Activated CD8-positive, alpha-beta memory T cell treated with anti-CD3 and anti-CD28 coated beads, Interleukin-2, amount 50 U/mL, for 48 hours (primary cell): Measurements from ENCODE around the gene NOP53.
"Not testable (repeated sequence)": the region's sequence is repeated elsewhere in the genome, so short reads cannot be mapped to it uniquely, and the experiment has no call there.

Experiments
- DNase-seq: peaks from one replicate; pipeline ENCODE4 v3.0.0-alpha.2; 2020

Gene NOP53

GRCh38 chr19:47718415-47719046 is 26.8 kb upstream of the NOP53 start:
- DNase-seq, result not testable (repeated sequence)

- no peak for DNase-seq
Measured at GRCh38 chr19:47719047-47719859, 26.1 kb upstream of the NOP53 start.

- DNase-seq, result no peak
Measured at GRCh38 chr19:47720669-47721422, 24.5 kb upstream of the NOP53 start.

- no peak for DNase-seq
Measured at GRCh38 chr19:47723581-47723940, 21.8 kb upstream of the NOP53 start.

- DNase-seq, result no peak
Measured at GRCh38 chr19:47725759-47726401, 19.5 kb upstream of the NOP53 start.

GRCh38 chr19:47726467-47726866 is 18.9 kb upstream of the NOP53 start:
- no peak for DNase-seq

GRCh38 chr19:47728295-47728694 is 17.1 kb upstream of the NOP53 start:
- not testable (repeated sequence) for DNase-seq

GRCh38 chr19:47729468-47729798 is 15.9 kb upstream of the NOP53 start:
- no peak for DNase-seq

- DNase-seq, result peak; percentile 84
Measured at GRCh38 chr19:47729799-47730520, 15.4 kb upstream of the NOP53 start.

GRCh38 chr19:47730521-47730889 is 14.8 kb upstream of the NOP53 start:
- no peak for DNase-seq

GRCh38 chr19:47730910-47731309 is 14.4 kb upstream of the NOP53 start:
- DNase-seq, result no peak

GRCh38 chr19:47735131-47735530 is 10.2 kb upstream of the NOP53 start:
- no peak for DNase-seq

GRCh38 chr19:47740866-47741519 is 4.4 kb upstream of the NOP53 start:
- DNase-seq, result no peak

- DNase-seq, result no peak
Measured at GRCh38 chr19:47741544-47742140, 3.7 kb upstream of the NOP53 start.

GRCh38 chr19:47742634-47743033 is 2.7 kb upstream of the NOP53 start:
- no peak for DNase-seq

GRCh38 chr19:47746129-47746528 is 783 bp downstream of the NOP53 start:
- DNase-seq, result not testable (repeated sequence)

- DNase-seq, result no peak
Measured at GRCh38 chr19:47749326-47749725, 4.0 kb downstream of the NOP53 start.

GRCh38 chr19:47750752-47751151 is 5.4 kb downstream of the NOP53 start:
- no peak for DNase-seq

- DNase-seq, result no peak
Measured at GRCh38 chr19:47752440-47753211, 7.3 kb downstream of the NOP53 start.

GRCh38 chr19:47754206-47755064 is 9.1 kb downstream of the NOP53 start:
- DNase-seq, result no peak
